ENCODE data around the gene MAP4K4. TPM values are rescaled to one million over a fixed set of nuclear protein-coding genes. Genes with fewer than 3 reads are reported as not detected.

Gene MAP4K4
- 86.1 to 121 TPM (median 116 TPM) in 5 replicates for total RNA-seq (2022; extraction: Qiagen RNA extraction; ENCODE audit: low read depth)

GRCh38 chr2:101697124-101698013 is at the start of gene MAP4K4:
Gene MAP4K4, plus strand, starts transcription at chr2:101697707. Its CDS starts 374 bp downstream, at chr2:101698081.

Other genes starting within 250 kb of the MAP4K4 start
- gene RFX8, start 222.6 kb upstream of the MAP4K4 start, total RNA-seq (2022; extraction: Qiagen RNA extraction; ENCODE audit: low read depth): not detected in 5 replicates